B cell (primary cell): Measurements from ENCODE around the gene OVCA2. TPM values are rescaled to one million over a fixed set of nuclear protein-coding genes. Genes with fewer than 3 reads are reported as not detected.

Experiments
- ATAC-seq: fragments of 200-7000 bp; cut with Tn5 transposase; one replicate; pipeline ENCODE4 v1.10.0; 2021; ENCODE audit warnings: low read depth, mild to moderate bottlenecking, moderate number of reproducible peaks, moderate library complexity
- CTCF ChIA-PET: fragments of 350-600 bp; sonication (Branson Sonifier 250); formaldehyde crosslinking; loops from one replicate; lab custom pipeline; 2021; ENCODE audit warnings: antibody characterized with exemption, inconsistent platforms; lab: Charles Lee
- POLR2A ChIA-PET: fragments of 350-600 bp; sonication (Branson Sonifier 250); formaldehyde crosslinking; loops from one replicate; lab custom pipeline; 2021; ENCODE audit warnings: antibody characterized with exemption; lab: Charles Lee
- DNase-seq: peaks from one replicate; pipeline ENCODE4 v3.0.0; 2013
- H2AFZ ChIP-seq: 2 replicates; pipeline ENCODE4 v1.6.1; 2012; ENCODE audit warnings: mild to moderate bottlenecking, low read depth, low read length; ENCODE audit not compliant: insufficient read depth, poor library complexity, severe bottlenecking
- H3K27ac ChIP-seq, 2 donors: 1 replicate in 1 of 2; 2 replicates in 1 of 2; pipeline ENCODE4 v1.5.1; 2012 to 2013; ENCODE audit warnings: low read length in 2 of 2, mild to moderate bottlenecking in 2 of 2, moderate library complexity in 1 of 2
- H3K27me3 ChIP-seq, 4 experiments: fragments of 200-600 bp in 1 of 4; sonication (generic) in 1 of 4; replicated peaks in 1 of 4; 1 replicate in 2 of 4; 2 replicates in 2 of 4; pipeline versions ENCODE4 v1.6.1 to v1.7.0; 2013 to 2016; ENCODE audit warnings: low read length in 3 of 4, mild to moderate bottlenecking in 2 of 4, mixed read lengths in 1 of 4, moderate library complexity in 1 of 4; ENCODE audit not compliant: insufficient read depth in 4 of 4, control insufficient read depth in 3 of 4; ENCODE audit errors: control extremely low read depth in 1 of 4
- H3K36me3 ChIP-seq, 2 experiments: replicated peaks in 1 of 2; 1 replicate in 1 of 2; 2 replicates in 1 of 2; pipeline versions ENCODE4 v1.6.1 to v1.7.1; 2013; ENCODE audit warnings: low read length in 1 of 2; ENCODE audit not compliant: insufficient read depth in 2 of 2, control insufficient read depth in 1 of 2; ENCODE audit errors: control extremely low read depth in 1 of 2, extremely low read depth in 1 of 2
- H3K4me1 ChIP-seq, 2 donors: fragments of 200-600 bp in 1 of 2; sonication (generic) in 1 of 2; 1 replicate in 1 of 2; 2 replicates in 1 of 2; pipeline versions ENCODE4 v1.5.1 to v1.6.1; 2013 to 2017; ENCODE audit warnings: low read length in 2 of 2; ENCODE audit not compliant: control insufficient read depth in 2 of 2, insufficient read depth in 2 of 2
- H3K4me2 ChIP-seq: replicated peaks from 2 replicates; pipeline ENCODE3; 2012; ENCODE audit warnings: mild to moderate bottlenecking, low read depth, low read length; ENCODE audit not compliant: poor library complexity, severe bottlenecking
- H3K4me3 ChIP-seq, 5 experiments: fragments of 200-600 bp in 1 of 5; sonication (generic) in 1 of 5; 1 replicate in 3 of 5; 2 replicates in 2 of 5; pipeline versions ENCODE4 v1.5.1 to v1.7.0; 2011 to 2016; ENCODE audit warnings: low read length in 4 of 5, mild to moderate bottlenecking in 4 of 5, low read depth in 2 of 5, control low read depth in 1 of 5, moderate library complexity in 1 of 5; ENCODE audit not compliant: insufficient read depth in 1 of 5; ENCODE audit errors: control extremely low read depth in 1 of 5, extremely low read depth in 1 of 5
- H3K79me2 ChIP-seq: fragments of 200-600 bp; sonication (generic); one replicate; pipeline ENCODE4 v1.6.0; 2016; ENCODE audit warnings: low read length; ENCODE audit not compliant: control insufficient read depth, insufficient read depth
- H3K9ac ChIP-seq: fragments of 200-600 bp; sonication (generic); 2 replicates; pipeline ENCODE4 v1.6.1; 2017; ENCODE audit warnings: mild to moderate bottlenecking, low read length, moderate library complexity
- H3K9me3 ChIP-seq, 3 donors: one replicate each; pipeline versions ENCODE4 v1.6.1 to v1.7.1; 2013; ENCODE audit warnings: low read length in 2 of 3; ENCODE audit not compliant: control insufficient read depth in 2 of 3, insufficient read depth in 1 of 3; ENCODE audit errors: control extremely low read depth in 1 of 3
- H4K20me1 ChIP-seq: 2 replicates; pipeline ENCODE4 v1.6.0; 2012; ENCODE audit warnings: mild to moderate bottlenecking, low read length; ENCODE audit not compliant: insufficient read depth, control insufficient read depth, poor library complexity, severe bottlenecking
- H3K27ac Mint-ChIP-seq: one replicate; pipeline ENCODE4 v1.8.0; 2021; ENCODE audit warnings: mixed read lengths
- H3K27me3 Mint-ChIP-seq: one replicate; pipeline ENCODE4 v1.8.0; 2021; ENCODE audit warnings: mixed read lengths
- H3K4me1 Mint-ChIP-seq: one replicate; pipeline ENCODE4 v1.8.0; 2021; ENCODE audit warnings: mixed read lengths
- H3K4me3 Mint-ChIP-seq: one replicate; pipeline ENCODE4 v1.8.0; 2021; ENCODE audit warnings: mixed read lengths
- H3K9me3 Mint-ChIP-seq: one replicate; pipeline ENCODE4 v1.8.0; 2022; ENCODE audit warnings: mixed read lengths; ENCODE audit not compliant: insufficient read depth
- EZH2 ChIP-seq: IDR thresholded peaks from 2 replicates; pipeline ENCODE4 v1.6.1; 2012; ENCODE audit warnings: borderline replicate concordance, low read depth, mild to moderate bottlenecking, moderate library complexity, low read length; ENCODE audit not compliant: insufficient read depth, poor library complexity, severe bottlenecking
- WGBS: methylation state at CpG from one replicate; pipeline ENCODE4 v1.1.5; 2013; ENCODE audit warnings: missing lambda C conversion rate; ENCODE audit not compliant: insufficient coverage; 5-methylcytosine and 5-hydroxymethylcytosine counted together
- intact Hi-C: fragments of 100-400 bp; cut with micrococcal nuclease; formaldehyde crosslinking; loops from one replicate; pipeline ENCODE4 v1.10.0; 2022
- polyA plus RNA-seq: library from polyadenylated mRNA; depleted of rRNA; stranded (reverse); fragments of >200 nt; gene quantifications from 2 replicates; pipeline ENCODE4 v1.2.3, GENCODE V29; 2012
- total RNA-seq, 2 donors: library from RNA; stranded (reverse); fragments of 120-200 nt in 1 of 2; gene quantifications; 1 replicate in 1 of 2; 2 replicates in 1 of 2; pipeline versions ENCODE4 v1.2.3 to v1.2.4, GENCODE V29; 2013 to 2022
- TF ChIP-seq, protein P1 (sequence below): fragments of 200-600 bp; IDR thresholded peaks from one replicate; pipeline ENCODE4 v1.8.0; 2022; ENCODE audit warnings: antibody characterized with exemption, mild to moderate bottlenecking

OVCA2 gene
- total and polyA plus RNA-seq, 2 donors (not counting 1 experiment from before 2014, with no cell fraction given) = 23.2 to 43.9 TPM

DNA sequence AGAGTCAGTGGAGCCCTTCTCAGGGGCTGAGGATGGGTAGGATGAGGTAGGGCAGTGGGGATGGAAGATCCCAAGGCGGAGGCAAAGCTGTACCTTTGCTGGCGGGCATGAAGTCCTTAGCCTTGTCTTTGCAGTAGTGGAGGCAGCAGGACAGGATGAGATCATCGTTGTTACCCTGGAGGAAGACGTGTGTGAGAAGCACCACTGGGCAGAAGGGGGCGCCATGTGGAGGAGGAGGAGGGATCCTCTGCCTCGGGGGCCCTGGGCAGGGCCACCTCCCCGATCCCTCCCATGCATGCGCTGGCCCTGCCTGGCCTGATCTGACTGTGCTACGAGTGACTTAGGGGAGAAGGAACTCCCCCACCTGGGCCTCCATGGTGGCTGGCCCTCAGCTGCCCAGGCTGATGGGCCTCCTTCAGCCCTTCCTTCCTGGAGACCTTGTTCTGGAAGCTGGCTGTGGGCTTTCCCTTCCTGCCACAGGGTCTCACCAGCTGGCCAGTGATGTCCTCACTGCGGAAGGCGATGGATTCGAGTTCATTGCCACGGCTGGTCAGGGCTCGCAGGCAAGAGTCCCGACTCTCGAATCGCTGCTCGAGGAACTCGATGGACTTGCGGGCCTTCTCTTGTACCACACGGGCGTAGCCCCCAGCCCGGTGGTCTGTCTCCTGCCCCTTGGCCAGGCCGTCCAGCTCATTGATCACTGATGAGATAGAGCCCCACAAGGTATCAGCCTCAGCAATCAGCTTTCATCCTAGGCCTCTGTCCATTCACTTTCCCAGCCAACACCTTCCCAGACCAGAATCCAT is 23.4 kb downstream of the OVCA2 start:
- H3K4me2 ChIP-seq = peak overlapping the region; percentile 39
- ATAC-seq (peak; percentile 21), DNase-seq (peak; percentile 40)
- peak overlapping the region; percentile 10 for H3K9ac ChIP-seq
- Mint-ChIP-seq H3K4me1 (peaks cover 42% of the 10 kb centered on the region), H3K4me3 (peak overlapping the region; percentile 61), H3K27me3 (no peaks in the 10 kb centered on the region), H3K9me3 (no peaks in the 10 kb centered on the region), H3K27ac (peak overlapping the region; percentile 86)
- intact Hi-C loops = no loop called here
- H3K27me3 ChIP-seq = peaks cover 0 to 1% (median 0%) of the 10 kb centered on the region in 4 experiments
- POLR2A ChIA-PET = no interaction called here
- H3K27ac ChIP-seq = peak overlapping the region; percentile 41 to 64
- no peaks in the 10 kb centered on the region for H4K20me1 ChIP-seq
- no peaks in the 10 kb centered on the region for H3K79me2 ChIP-seq
- 87% methylated on average over 22 of the region's 24 CpGs for WGBS
- H3K36me3 ChIP-seq = peaks cover 0 to 22% of the 10 kb centered on the region in 2 experiments
- no peaks in the 10 kb centered on the region for H3K9me3 ChIP-seq
- H2AFZ ChIP-seq = peak overlapping the region; percentile 13
- CTCF ChIA-PET = interaction anchor here (1.2 to 3.8 kb wide), 5 partner anchors 9 to 180 kb away, joined by 3 to 17 read pairs (median 8); partner anchors contain the start of gene HIC1
- no peak overlapping the region for H3K4me3 ChIP-seq
- peaks cover 20 to 34% of the 10 kb centered on the region in 2 donors for H3K4me1 ChIP-seq
- TF ChIP-seq EZH2 = no peak
- TF ChIP-seq, protein P1, sequence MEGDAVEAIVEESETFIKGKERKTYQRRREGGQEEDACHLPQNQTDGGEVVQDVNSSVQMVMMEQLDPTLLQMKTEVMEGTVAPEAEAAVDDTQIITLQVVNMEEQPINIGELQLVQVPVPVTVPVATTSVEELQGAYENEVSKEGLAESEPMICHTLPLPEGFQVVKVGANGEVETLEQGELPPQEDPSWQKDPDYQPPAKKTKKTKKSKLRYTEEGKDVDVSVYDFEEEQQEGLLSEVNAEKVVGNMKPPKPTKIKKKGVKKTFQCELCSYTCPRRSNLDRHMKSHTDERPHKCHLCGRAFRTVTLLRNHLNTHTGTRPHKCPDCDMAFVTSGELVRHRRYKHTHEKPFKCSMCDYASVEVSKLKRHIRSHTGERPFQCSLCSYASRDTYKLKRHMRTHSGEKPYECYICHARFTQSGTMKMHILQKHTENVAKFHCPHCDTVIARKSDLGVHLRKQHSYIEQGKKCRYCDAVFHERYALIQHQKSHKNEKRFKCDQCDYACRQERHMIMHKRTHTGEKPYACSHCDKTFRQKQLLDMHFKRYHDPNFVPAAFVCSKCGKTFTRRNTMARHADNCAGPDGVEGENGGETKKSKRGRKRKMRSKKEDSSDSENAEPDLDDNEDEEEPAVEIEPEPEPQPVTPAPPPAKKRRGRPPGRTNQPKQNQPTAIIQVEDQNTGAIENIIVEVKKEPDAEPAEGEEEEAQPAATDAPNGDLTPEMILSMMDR = peak; percentile 20

DNA sequence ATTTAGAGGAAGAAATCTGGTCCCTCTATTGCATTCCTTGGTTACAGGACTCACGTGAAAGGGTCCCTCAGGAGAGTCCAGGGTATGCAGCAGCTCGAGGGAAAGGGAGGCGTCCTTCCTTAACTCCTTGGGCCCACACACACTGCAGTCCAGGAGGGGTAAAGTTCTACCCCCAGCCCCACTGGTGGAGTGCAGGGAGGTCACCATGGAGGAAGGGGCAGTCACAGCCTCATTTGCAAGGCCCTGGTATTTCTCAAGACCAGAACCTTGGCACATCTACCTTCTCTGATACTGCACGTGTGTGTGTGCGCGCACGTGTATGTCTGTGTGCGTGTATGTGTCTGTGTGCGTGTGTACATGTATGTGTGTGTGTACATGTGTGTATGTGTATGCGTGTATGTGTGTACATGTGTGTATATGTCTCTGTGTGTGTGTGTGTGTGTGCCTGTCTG is 24.2 kb downstream of the OVCA2 start:
- H4K20me1 ChIP-seq = no peaks in the 10 kb centered on the region
- ATAC-seq (no peak), DNase-seq (no peak)
- peaks cover 44% of the 10 kb centered on the region for H3K4me1 Mint-ChIP-seq
- intact Hi-C loops = no loop called here
- no peaks in the 10 kb centered on the region for H3K9me3 ChIP-seq
- H3K27ac ChIP-seq = no peak overlapping the region
- no peak overlapping the region for H3K27ac Mint-ChIP-seq
- H3K27me3 ChIP-seq = no peaks in the 10 kb centered on the region
- ChIA-PET CTCF (interaction anchor here (2.4 to 5.4 kb wide), 4 partner anchors 10 to 179 kb away, joined by 8 to 28 read pairs (median 16); partner anchors contain the start of gene HIC1), POLR2A (no interaction called here)
- no peak overlapping the region for H3K4me3 ChIP-seq
- H2AFZ ChIP-seq = no peak overlapping the region
- no peak overlapping the region for H3K4me2 ChIP-seq
- H3K9ac ChIP-seq = no peak overlapping the region
- 96% methylated on average over 10 of the region's 10 CpGs for WGBS
- no peaks in the 10 kb centered on the region for H3K27me3 Mint-ChIP-seq
- no peaks in the 10 kb centered on the region for H3K9me3 Mint-ChIP-seq
- H3K4me1 ChIP-seq = peaks cover 20 to 41% of the 10 kb centered on the region in 2 donors
- H3K36me3 ChIP-seq = peaks cover 0 to 22% of the 10 kb centered on the region in 2 experiments
- no peak for TF ChIP-seq EZH2
- TF ChIP-seq, protein P1 = no peak
- no peaks in the 10 kb centered on the region for H3K79me2 ChIP-seq
- H3K4me3 Mint-ChIP-seq = no peak overlapping the region
